OCI-LY7 (cell line): Measurements from ENCODE around the gene COL18A1.

Experiments used
- EZH2phosphoT487 ChIP-seq: fragments of 200-600 bp; sonication (generic); IDR thresholded peaks from 2 replicates; pipeline ENCODE4 v1.6.1; 2018; ENCODE audit warnings: low read depth, borderline replicate concordance, mild to moderate bottlenecking, mixed run types, antibody characterized with exemption, low read length, moderate library complexity, mixed read lengths
- TF ChIP-seq, protein P1 (sequence below): fragments of 200-600 bp; sonication (generic); conservative IDR thresholded peaks from 2 replicates; pipeline ENCODE4 v1.5.1; 2014; ENCODE audit warnings: mild to moderate bottlenecking, antibody characterized with exemption, low read length, moderate library complexity, mixed read lengths

DNA sequence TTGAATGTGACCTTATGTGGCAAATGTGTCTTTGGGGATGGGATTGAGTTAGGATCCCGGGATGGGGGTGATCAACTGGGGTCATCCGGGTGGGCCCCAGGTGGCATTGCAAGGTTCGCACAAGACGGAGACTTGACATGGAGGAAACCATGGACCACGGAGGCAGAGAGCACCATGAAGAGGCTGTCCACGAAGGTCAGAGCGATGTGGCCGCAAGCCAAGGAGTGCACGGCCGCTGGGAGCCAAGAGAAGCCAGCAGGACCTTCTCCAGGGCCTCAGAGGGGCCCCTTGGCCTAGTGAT is 22.3 kb upstream of the COL18A1 start:
- TF ChIP-seq, protein P1, sequence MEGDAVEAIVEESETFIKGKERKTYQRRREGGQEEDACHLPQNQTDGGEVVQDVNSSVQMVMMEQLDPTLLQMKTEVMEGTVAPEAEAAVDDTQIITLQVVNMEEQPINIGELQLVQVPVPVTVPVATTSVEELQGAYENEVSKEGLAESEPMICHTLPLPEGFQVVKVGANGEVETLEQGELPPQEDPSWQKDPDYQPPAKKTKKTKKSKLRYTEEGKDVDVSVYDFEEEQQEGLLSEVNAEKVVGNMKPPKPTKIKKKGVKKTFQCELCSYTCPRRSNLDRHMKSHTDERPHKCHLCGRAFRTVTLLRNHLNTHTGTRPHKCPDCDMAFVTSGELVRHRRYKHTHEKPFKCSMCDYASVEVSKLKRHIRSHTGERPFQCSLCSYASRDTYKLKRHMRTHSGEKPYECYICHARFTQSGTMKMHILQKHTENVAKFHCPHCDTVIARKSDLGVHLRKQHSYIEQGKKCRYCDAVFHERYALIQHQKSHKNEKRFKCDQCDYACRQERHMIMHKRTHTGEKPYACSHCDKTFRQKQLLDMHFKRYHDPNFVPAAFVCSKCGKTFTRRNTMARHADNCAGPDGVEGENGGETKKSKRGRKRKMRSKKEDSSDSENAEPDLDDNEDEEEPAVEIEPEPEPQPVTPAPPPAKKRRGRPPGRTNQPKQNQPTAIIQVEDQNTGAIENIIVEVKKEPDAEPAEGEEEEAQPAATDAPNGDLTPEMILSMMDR = no peak
- no peak for TF ChIP-seq EZH2phosphoT487
